ENCODE measurements around the gene SUPT5H. TPM values are rescaled to one million over a fixed set of nuclear protein-coding genes. Genes with fewer than 3 reads are reported as not detected.

The SUPT5H gene
- total RNA-seq, 1 donor from 2014 or later = 139 TPM

DNA sequence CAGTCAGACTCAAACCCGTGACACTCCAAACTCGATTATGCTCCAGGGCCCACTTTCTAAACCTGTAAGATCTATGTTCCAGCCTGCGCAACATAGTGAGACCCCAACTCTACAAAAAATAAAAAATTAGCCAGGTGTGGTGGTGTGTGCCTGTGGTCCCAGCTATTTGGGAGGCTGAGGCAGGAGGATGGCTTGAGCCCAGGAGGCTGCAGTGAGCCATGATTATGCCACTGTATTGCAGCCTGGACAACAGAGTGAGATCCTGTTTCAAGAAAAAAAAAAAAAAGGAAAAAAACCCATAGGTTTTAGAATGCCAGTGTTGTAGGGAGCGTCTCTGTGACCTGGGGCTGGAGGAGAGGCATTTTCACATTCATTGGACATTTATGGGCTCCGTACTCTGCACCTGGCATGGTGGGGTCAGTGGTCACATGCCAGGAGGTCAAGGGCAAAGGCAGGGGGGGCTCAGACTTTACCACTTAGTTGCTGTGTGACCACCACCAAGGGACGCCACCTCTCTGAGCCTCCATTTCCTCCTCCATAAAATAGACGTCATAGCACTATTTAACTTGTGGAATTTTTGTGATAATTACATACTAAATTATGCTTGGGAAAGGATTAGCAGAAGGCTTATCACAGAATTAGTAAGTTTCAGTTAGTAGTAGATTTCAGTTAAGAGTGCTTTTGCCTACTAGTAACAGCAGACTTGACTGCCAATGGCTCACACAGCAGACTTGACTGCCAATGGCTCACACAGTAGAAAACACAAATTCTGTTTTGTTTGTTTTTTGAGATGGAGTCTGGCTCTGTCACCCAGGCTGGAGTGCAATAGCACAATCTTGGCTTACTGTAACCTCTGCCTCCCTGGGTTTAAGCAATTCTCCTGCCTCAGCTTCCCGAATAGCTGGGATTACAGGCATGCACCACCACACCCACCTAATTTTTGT lies 75.4 kb downstream of the SUPT5H start:
- H3K4me3 Mint-ChIP-seq (ENCODE audit: unreplicated experiment) = no peak overlapping the region
- H3K36me3 Mint-ChIP-seq (ENCODE audit: low read depth, unreplicated experiment) = peaks cover 4% of the 10 kb centered on the region
- H3K27me3 Mint-ChIP-seq (ENCODE audit: unreplicated experiment) = peaks cover 10% of the 10 kb centered on the region
- no peaks in the 10 kb centered on the region for H3K9me3 Mint-ChIP-seq (ENCODE audit: unreplicated experiment)
- peaks cover 9% of the 10 kb centered on the region for H3K4me1 Mint-ChIP-seq (ENCODE audit: unreplicated experiment)
- H3K27ac Mint-ChIP-seq (ENCODE audit: unreplicated experiment) = no peak overlapping the region
- no peak for DNase-seq (ENCODE audit: low spot score)
- TF ChIP-seq, protein P1, sequence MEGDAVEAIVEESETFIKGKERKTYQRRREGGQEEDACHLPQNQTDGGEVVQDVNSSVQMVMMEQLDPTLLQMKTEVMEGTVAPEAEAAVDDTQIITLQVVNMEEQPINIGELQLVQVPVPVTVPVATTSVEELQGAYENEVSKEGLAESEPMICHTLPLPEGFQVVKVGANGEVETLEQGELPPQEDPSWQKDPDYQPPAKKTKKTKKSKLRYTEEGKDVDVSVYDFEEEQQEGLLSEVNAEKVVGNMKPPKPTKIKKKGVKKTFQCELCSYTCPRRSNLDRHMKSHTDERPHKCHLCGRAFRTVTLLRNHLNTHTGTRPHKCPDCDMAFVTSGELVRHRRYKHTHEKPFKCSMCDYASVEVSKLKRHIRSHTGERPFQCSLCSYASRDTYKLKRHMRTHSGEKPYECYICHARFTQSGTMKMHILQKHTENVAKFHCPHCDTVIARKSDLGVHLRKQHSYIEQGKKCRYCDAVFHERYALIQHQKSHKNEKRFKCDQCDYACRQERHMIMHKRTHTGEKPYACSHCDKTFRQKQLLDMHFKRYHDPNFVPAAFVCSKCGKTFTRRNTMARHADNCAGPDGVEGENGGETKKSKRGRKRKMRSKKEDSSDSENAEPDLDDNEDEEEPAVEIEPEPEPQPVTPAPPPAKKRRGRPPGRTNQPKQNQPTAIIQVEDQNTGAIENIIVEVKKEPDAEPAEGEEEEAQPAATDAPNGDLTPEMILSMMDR (IDR thresholded peaks at IDR 0.05; ENCODE audit: unreplicated experiment) = no peak

DNA sequence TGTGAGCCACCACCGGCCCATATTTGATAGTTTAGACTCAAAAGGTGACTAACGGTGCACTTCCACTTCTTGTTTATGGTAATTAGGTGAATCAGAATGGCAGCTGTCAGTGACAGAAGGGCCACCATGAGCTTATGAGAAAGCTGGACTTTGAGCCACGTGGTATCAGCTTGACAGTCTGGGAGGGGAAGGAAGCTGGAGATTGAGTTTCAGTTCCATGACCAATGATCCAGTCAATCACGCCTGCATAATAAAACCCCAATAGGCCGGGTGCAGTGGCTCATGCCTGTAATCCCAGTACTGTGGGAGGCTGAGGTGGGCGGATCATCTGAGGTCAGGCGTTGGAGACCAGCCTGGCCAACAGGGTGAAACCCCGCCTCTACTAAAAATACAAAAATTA lies 79.1 kb downstream of the SUPT5H start:
- H3K4me1 Mint-ChIP-seq (ENCODE audit: unreplicated experiment) = no peaks in the 10 kb centered on the region
- no peaks in the 10 kb centered on the region for H3K27me3 Mint-ChIP-seq (ENCODE audit: unreplicated experiment)
- DNase-seq (ENCODE audit: low spot score) = no peak
- no peak overlapping the region for H3K27ac Mint-ChIP-seq (ENCODE audit: unreplicated experiment)
- TF ChIP-seq, protein P1 (IDR thresholded peaks at IDR 0.05; ENCODE audit: unreplicated experiment) = no peak
- no peaks in the 10 kb centered on the region for H3K9me3 Mint-ChIP-seq (ENCODE audit: unreplicated experiment)
- no peak overlapping the region for H3K4me3 Mint-ChIP-seq (ENCODE audit: unreplicated experiment)
- peaks cover 4% of the 10 kb centered on the region for H3K36me3 Mint-ChIP-seq (ENCODE audit: low read depth, unreplicated experiment)

DNA sequence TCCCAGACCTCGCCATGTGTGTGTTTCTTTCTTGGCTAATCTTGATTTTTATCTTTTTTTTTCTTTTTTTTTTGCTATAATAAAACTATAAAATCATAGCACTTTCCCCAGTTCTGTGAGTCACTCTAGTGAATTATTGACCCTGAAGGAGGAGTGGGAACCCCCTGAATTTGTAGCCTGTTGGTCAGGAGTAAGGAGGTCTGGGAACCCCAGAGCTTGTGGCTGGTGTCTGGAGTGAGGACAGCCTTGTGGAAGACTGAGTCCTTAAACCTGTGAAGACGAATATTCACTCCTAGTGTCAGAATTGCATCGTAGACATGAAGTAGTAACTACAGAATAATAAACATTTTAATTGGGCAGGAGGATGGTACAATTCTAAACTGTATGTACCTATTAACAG lies 79.8 kb downstream of the SUPT5H start:
- TF ChIP-seq, protein P1 (IDR thresholded peaks at IDR 0.05; ENCODE audit: unreplicated experiment) = no peak
- no peaks in the 10 kb centered on the region for H3K27me3 Mint-ChIP-seq (ENCODE audit: unreplicated experiment)
- no peaks in the 10 kb centered on the region for H3K9me3 Mint-ChIP-seq (ENCODE audit: unreplicated experiment)
- H3K4me3 Mint-ChIP-seq (ENCODE audit: unreplicated experiment) = peak overlapping the region; percentile 25
- H3K4me1 Mint-ChIP-seq (ENCODE audit: unreplicated experiment) = no peaks in the 10 kb centered on the region
- H3K36me3 Mint-ChIP-seq (ENCODE audit: low read depth, unreplicated experiment) = peaks cover 4% of the 10 kb centered on the region
- DNase-seq (ENCODE audit: low spot score) = no peak
- H3K27ac Mint-ChIP-seq (ENCODE audit: unreplicated experiment) = no peak overlapping the region

Small RNA genes lying within 50 kb of the gene (microRNA-seq; reads per million reads assigned to microRNA genes)
- gene MIR4530 (ENCODE audit: unreplicated experiment) = 0.35 reads per million

Other genes with a start within 250 kb of the SUPT5H start
- gene NCCRP1, start 248.6 kb upstream of the SUPT5H start, total RNA-seq (ENCODE audit: unreplicated experiment) = not detected
- gene SYCN, start 241.3 kb upstream of the SUPT5H start, total RNA-seq (ENCODE audit: unreplicated experiment) = not detected
- not detected for gene IFNL3, start 200.6 kb upstream of the SUPT5H start, total RNA-seq (ENCODE audit: unreplicated experiment)
- gene IFNL4, start 196.7 kb upstream of the SUPT5H start, total RNA-seq (ENCODE audit: unreplicated experiment) = not detected
- gene IFNL2, start 177.2 kb upstream of the SUPT5H start, total RNA-seq (ENCODE audit: unreplicated experiment) = not detected
- gene IFNL1, start 149.2 kb upstream of the SUPT5H start, total RNA-seq (ENCODE audit: unreplicated experiment) = not detected
- 0.33 TPM for gene LRFN1, start 124.7 kb upstream of the SUPT5H start, total RNA-seq (ENCODE audit: unreplicated experiment)
- 36.2 TPM for gene GMFG, start 109.5 kb upstream of the SUPT5H start, total RNA-seq (ENCODE audit: unreplicated experiment)
- 127 TPM for gene SAMD4B, start 103.2 kb upstream of the SUPT5H start, total RNA-seq (ENCODE audit: unreplicated experiment)
- 31.7 TPM for gene PAF1, start 54.5 kb upstream of the SUPT5H start, total RNA-seq (ENCODE audit: unreplicated experiment)
- gene MED29, start 54.2 kb upstream of the SUPT5H start, total RNA-seq (ENCODE audit: unreplicated experiment) = 32.4 TPM
- gene ZFP36, start 38.7 kb upstream of the SUPT5H start, total RNA-seq (ENCODE audit: unreplicated experiment) = 10.2 TPM
- 172 TPM for gene PLEKHG2, start 32.9 kb upstream of the SUPT5H start, total RNA-seq (ENCODE audit: unreplicated experiment)
- gene RPS16, start 9.6 kb upstream of the SUPT5H start, total RNA-seq (ENCODE audit: unreplicated experiment) = 2,151 TPM
- 86.2 TPM for gene TIMM50, start 35.3 kb downstream of the SUPT5H start, total RNA-seq (ENCODE audit: unreplicated experiment)
- gene DLL3, start 53.4 kb downstream of the SUPT5H start, total RNA-seq (ENCODE audit: unreplicated experiment) = 42.7 TPM
- 2.9 TPM for gene SELENOV, start 69.6 kb downstream of the SUPT5H start, total RNA-seq (ENCODE audit: unreplicated experiment)
- gene EID2B, start 87.3 kb downstream of the SUPT5H start, total RNA-seq (ENCODE audit: unreplicated experiment) = 3.2 TPM
- 19.6 TPM for gene EID2, start 94.6 kb downstream of the SUPT5H start, total RNA-seq (ENCODE audit: unreplicated experiment)
- not detected for gene LGALS13, start 156.9 kb downstream of the SUPT5H start, total RNA-seq (ENCODE audit: unreplicated experiment)
- not detected for gene LGALS16, start 210.3 kb downstream of the SUPT5H start, total RNA-seq (ENCODE audit: unreplicated experiment)